Measurements from ENCODE around the gene ABLIM2. TPM values are rescaled to one million over a fixed set of nuclear protein-coding genes. Genes with fewer than 3 reads are reported as not detected.

Gene ABLIM2
- total and polyA plus RNA-seq, 10 of the 15 experiments (the other 5 are each of a cell fraction or from before 2014, with no cell fraction given): 0.03 to 0.15 (median 0.05) TPM; not detected in 7

DNA sequence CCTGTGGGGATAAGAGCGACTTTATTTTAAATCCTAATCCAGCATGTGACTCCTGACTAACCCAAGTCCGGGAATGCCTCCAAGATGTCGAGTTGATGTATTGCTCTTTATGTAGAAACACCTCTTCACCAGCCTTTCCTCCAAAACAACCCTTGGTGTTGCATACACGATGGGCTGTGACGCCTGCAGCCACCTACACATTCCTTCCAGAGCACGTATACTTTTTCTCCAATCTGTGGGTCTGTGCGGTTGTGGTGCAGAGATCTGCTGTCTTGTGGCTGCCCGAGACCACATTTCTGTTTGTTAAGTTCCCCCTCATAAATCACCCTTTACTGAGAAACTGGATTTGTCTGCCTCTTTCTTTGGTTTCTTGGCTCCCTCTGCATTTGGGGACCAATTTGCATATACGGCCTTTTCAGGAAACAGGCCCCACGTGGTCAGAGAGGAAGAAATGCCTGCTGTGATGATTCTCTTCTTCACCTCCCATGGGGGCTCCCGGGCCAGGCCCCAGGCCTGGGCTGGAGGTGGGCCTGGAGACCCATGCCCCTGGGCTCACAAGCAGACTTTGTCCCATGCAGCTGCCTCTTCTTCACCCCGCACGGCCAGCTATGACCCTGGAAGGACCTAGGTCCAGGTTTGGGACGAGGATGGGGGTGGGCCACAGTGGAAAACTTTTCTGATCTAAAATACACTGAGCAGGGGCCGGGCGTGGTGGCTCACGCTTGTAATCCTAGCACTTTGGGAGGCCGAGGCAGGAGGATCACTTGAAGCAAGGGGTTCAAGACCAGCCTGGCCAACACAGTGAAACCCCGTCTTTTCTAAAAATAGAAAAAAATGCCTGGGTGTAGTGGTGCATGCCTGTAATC lies 197.6 kb downstream of the ABLIM2 start (continued):
- TF ChIP-seq BRCA1 (IDR thresholded peaks at IDR 0.05; ENCODE audit: low read depth, low read length) (no peak), RCOR1 (conservative IDR thresholded peaks at IDR 0.05; ENCODE audit: low read depth, low read length) (no peak), GABPA (IDR thresholded peaks at IDR 0.05; ENCODE audit: low read depth) (no peak), MEF2B (IDR thresholded peaks at IDR 0.05; ENCODE audit: partially characterized antibody, poor library complexity, severe bottlenecking) (peak; percentile 29), BCL11A (IDR thresholded peaks at IDR 0.05; ENCODE audit: low read depth, low read length) (peak; percentile 38; the same call in 1 of the 2 replicates), BHLHE40 (IDR thresholded peaks at IDR 0.05; ENCODE audit: borderline replicate concordance in 1 of 2, low read depth in 2 of 2, low read length in 1 of 2) (peak in 1 of 2 experiments; percentile 62; a peak in 1 of 4 replicates), ATF7 (IDR thresholded peaks at IDR 0.05; ENCODE audit: low read depth) (peak; percentile 45; the same call in 1 of the 2 replicates), CBFB (IDR thresholded peaks at IDR 0.05; ENCODE audit: low read depth) (0 out of 2 replicates have a peak, but pooled peaks have one; percentile 26), TCF7 (IDR thresholded peaks at IDR 0.05; ENCODE audit: borderline replicate concordance) (no peak), CHD2 (IDR thresholded peaks at IDR 0.05; ENCODE audit: borderline replicate concordance, low read depth, low read length) (0 out of 2 replicates have a peak, but pooled peaks have one; percentile 35), TARDBP (IDR thresholded peaks at IDR 0.05; ENCODE audit: borderline replicate concordance) (no peak), SIN3A (IDR thresholded peaks at IDR 0.05; ENCODE audit: low read depth, low read length) (no peak), MYC (IDR thresholded peaks at IDR 0.05; ENCODE audit: insufficient read depth, insufficient read length, insufficient replicate concordance, low read length, severe bottlenecking) (no peak), HDGF (IDR thresholded peaks at IDR 0.05) (no peak), SREBF1 (IDR thresholded peaks at IDR 0.05; ENCODE audit: low read length) (no peak)
- TF ChIP-seq, protein P1, sequence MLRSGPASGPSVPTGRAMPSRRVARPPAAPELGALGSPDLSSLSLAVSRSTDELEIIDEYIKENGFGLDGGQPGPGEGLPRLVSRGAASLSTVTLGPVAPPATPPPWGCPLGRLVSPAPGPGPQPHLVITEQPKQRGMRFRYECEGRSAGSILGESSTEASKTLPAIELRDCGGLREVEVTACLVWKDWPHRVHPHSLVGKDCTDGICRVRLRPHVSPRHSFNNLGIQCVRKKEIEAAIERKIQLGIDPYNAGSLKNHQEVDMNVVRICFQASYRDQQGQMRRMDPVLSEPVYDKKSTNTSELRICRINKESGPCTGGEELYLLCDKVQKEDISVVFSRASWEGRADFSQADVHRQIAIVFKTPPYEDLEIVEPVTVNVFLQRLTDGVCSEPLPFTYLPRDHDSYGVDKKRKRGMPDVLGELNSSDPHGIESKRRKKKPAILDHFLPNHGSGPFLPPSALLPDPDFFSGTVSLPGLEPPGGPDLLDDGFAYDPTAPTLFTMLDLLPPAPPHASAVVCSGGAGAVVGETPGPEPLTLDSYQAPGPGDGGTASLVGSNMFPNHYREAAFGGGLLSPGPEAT (IDR thresholded peaks at IDR 0.05; ENCODE audit: low read depth): peak; percentile 77; the same call in 1 of the 2 replicates
- TF ChIP-seq, protein P2, sequence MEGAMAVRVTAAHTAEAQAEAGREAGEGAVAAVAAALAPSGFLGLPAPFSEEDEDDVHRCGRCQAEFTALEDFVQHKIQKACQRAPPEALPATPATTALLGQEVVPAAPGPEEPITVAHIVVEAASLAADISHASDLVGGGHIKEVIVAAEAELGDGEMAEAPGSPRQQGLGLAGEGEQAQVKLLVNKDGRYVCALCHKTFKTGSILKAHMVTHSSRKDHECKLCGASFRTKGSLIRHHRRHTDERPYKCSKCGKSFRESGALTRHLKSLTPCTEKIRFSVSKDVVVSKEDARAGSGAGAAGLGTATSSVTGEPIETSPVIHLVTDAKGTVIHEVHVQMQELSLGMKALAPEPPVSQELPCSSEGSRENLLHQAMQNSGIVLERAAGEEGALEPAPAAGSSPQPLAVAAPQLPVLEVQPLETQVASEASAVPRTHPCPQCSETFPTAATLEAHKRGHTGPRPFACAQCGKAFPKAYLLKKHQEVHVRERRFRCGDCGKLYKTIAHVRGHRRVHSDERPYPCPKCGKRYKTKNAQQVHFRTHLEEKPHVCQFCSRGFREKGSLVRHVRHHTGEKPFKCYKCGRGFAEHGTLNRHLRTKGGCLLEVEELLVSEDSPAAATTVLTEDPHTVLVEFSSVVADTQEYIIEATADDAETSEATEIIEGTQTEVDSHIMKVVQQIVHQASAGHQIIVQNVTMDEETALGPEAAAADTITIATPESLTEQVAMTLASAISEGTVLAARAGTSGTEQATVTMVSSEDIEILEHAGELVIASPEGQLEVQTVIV (IDR thresholded peaks at IDR 0.05; ENCODE audit: borderline replicate concordance, partially characterized antibody): no peak
- TF ChIP-seq, protein P3, sequence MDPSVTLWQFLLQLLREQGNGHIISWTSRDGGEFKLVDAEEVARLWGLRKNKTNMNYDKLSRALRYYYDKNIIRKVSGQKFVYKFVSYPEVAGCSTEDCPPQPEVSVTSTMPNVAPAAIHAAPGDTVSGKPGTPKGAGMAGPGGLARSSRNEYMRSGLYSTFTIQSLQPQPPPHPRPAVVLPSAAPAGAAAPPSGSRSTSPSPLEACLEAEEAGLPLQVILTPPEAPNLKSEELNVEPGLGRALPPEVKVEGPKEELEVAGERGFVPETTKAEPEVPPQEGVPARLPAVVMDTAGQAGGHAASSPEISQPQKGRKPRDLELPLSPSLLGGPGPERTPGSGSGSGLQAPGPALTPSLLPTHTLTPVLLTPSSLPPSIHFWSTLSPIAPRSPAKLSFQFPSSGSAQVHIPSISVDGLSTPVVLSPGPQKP (IDR thresholded peaks at IDR 0.05; ENCODE audit: low read depth, low read length): no peak
- TF ChIP-seq, protein P4, sequence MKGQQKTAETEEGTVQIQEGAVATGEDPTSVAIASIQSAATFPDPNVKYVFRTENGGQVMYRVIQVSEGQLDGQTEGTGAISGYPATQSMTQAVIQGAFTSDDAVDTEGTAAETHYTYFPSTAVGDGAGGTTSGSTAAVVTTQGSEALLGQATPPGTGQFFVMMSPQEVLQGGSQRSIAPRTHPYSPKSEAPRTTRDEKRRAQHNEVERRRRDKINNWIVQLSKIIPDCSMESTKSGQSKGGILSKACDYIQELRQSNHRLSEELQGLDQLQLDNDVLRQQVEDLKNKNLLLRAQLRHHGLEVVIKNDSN (IDR thresholded peaks at IDR 0.05; ENCODE audit: borderline replicate concordance, extremely low read length, insufficient read depth, low read depth, low read length): peak; percentile 44
- TF ChIP-seq, protein P5, sequence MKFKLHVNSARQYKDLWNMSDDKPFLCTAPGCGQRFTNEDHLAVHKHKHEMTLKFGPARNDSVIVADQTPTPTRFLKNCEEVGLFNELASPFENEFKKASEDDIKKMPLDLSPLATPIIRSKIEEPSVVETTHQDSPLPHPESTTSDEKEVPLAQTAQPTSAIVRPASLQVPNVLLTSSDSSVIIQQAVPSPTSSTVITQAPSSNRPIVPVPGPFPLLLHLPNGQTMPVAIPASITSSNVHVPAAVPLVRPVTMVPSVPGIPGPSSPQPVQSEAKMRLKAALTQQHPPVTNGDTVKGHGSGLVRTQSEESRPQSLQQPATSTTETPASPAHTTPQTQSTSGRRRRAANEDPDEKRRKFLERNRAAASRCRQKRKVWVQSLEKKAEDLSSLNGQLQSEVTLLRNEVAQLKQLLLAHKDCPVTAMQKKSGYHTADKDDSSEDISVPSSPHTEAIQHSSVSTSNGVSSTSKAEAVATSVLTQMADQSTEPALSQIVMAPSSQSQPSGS (IDR thresholded peaks at IDR 0.05; ENCODE audit: low read length): 0 out of 2 replicates have a peak, but pooled peaks have one; percentile 27
- TF ChIP-seq, protein P6, sequence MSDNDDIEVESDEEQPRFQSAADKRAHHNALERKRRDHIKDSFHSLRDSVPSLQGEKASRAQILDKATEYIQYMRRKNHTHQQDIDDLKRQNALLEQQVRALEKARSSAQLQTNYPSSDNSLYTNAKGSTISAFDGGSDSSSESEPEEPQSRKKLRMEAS (IDR thresholded peaks at IDR 0.05; ENCODE audit: low read depth, low read length): 0 out of 2 replicates have a peak, but pooled peaks have one; percentile 21
